Measurements from ENCODE around the gene MSS51. TPM values are rescaled to one million over a fixed set of nuclear protein-coding genes. Genes with fewer than 3 reads are reported as not detected.

Gene MSS51
- total and polyA plus RNA-seq, 7 donors, result 0.60 to 5.0 (median 2.6) TPM; not detected in 1

- H3K4me3 ChIP-seq, result no peak overlapping the region
- peaks cover 17 to 93% (median 44%) of the 10 kb centered on the region in 4 donors for H3K36me3 ChIP-seq
- WGBS, 2 donors, result 77 to 93% methylated on average over 7 of the region's 7 CpGs
Observed at GRCh38 chr10:73386583-73386982, 46.8 kb downstream of the MSS51 start.

DNA sequence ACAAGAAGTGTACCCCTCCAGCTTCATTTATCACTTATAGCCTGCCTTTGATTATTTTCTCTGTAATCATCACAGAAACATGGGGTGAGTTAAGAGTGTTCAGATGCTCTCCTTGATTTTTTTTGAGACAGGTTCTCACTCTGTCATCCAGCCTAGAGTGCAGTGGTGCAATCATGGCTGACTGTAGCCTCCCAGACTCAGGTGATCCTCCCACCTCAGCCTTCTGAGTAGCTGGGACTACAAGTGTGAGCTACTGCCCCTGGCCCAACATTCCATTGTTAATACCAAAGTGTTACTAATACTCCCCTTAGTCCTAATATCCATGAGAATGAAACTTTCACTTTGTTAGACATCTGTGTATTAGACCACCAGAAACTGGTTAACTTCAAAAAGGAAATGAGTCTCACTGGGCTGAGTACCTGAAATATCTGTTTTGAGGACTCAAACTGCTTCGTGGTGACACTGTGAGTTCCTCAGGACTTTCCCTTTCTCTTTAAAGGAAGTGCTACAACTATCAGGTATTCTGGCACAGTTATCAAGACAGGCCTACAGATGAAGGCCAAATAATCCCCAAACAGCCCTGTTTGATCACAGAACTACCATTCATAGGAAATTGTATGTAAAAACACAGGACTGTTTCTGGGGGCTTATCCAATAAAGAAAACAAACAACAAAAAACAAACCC lies 54.2 kb downstream of the MSS51 start:
- Histone ChIP-seq H3K9me3 (no peaks in the 10 kb centered on the region), H3K4me3 (no peak overlapping the region), H3K27ac (no peak overlapping the region), H3K4me1 (no peaks in the 10 kb centered on the region), H3K27me3 (no peaks in the 10 kb centered on the region), H3K36me3 (peaks cover 11 to 94% (median 47%) of the 10 kb centered on the region in 4 donors)
- intact Hi-C loops (cut with DNase I), result no loop called here
- TF ChIP-seq CTCF (IDR thresholded peaks at IDR 0.05) (no peak), POLR2AphosphoS5 (IDR thresholded peaks at IDR 0.05) (no peak), POLR2A (IDR thresholded peaks at IDR 0.05) (no peak), EP300 (IDR thresholded peaks at IDR 0.05) (no peak)
- no peak for DNase-seq
- 59 to 81% methylated on average over 1 of the region's 1 CpG for WGBS, 2 donors

More at GRCh38 chr10:73386583-73386982, 46.8 kb downstream of the MSS51 start:
- Histone ChIP-seq H3K9me3 (no peaks in the 10 kb centered on the region), H3K27ac (no peak overlapping the region), H3K4me1 (no peaks in the 10 kb centered on the region), H3K27me3 (no peaks in the 10 kb centered on the region)
- TF ChIP-seq POLR2AphosphoS5 (IDR thresholded peaks at IDR 0.05), result no peak
- no peak for TF ChIP-seq CTCF (IDR thresholded peaks at IDR 0.05)
- no peak for TF ChIP-seq POLR2A (IDR thresholded peaks at IDR 0.05)
- no peak for TF ChIP-seq EP300 (IDR thresholded peaks at IDR 0.05)
- intact Hi-C loops (cut with DNase I), result no loop called here
- no peak for DNase-seq

- intact Hi-C loops (cut with DNase I), result no loop called here
- H3K9me3 ChIP-seq, result no peaks in the 10 kb centered on the region
- H3K27me3 ChIP-seq, result no peaks in the 10 kb centered on the region
- no peak overlapping the region for H3K4me3 ChIP-seq
- H3K4me1 ChIP-seq, result no peaks in the 10 kb centered on the region
- WGBS, 2 donors, result 78 to 92% methylated on average over 3 of the region's 3 CpGs
- no peak for DNase-seq
- H3K36me3 ChIP-seq, result peaks cover 11 to 90% (median 30%) of the 10 kb centered on the region in 4 donors
- TF ChIP-seq CTCF (IDR thresholded peaks at IDR 0.05), result no peak
- TF ChIP-seq POLR2A (IDR thresholded peaks at IDR 0.05), result no peak
- H3K27ac ChIP-seq, result no peak overlapping the region
Observed at GRCh38 chr10:73376679-73377078, 56.7 kb downstream of the MSS51 start.

Other genes starting within 250 kb of the MSS51 start
- 10 to 100 TPM; 10.2 to 14.3 (median 13.7) TPM for gene DNAJC9, start 186.3 kb downstream of the MSS51 start, total RNA-seq
- 10 to 100 TPM in 2 of 3 donors, 1 to 10 TPM in 1; 7.8 to 22.1 (median 12.5) TPM for gene DNAJC9, start 186.3 kb downstream of the MSS51 start, polyA plus RNA-seq
- 10 to 100 TPM; 29.2 to 40.0 (median 33.8) TPM for gene MRPS16, start 180.9 kb downstream of the MSS51 start, total RNA-seq
- 100 to 1,000 TPM in 1 of 3 donors, 10 to 100 TPM in 2; 75.1 to 101 (median 82.7) TPM for gene MRPS16, start 180.9 kb downstream of the MSS51 start, polyA plus RNA-seq
- gene CFAP70, start 74.7 kb downstream of the MSS51 start, total RNA-seq, result 1 to 10 TPM in 3 of 4 donors, under 1 TPM in 1; 0.66 to 1.8 (median 1.3) TPM
- gene CFAP70, start 74.7 kb downstream of the MSS51 start, polyA plus RNA-seq, result under 1 TPM in 2 of 3 donors, not detected in 1; 0.46 to 0.66 TPM
- 10 to 100 TPM; 61.5 to 96.8 (median 91.4) TPM for gene ANXA7, start 19.5 kb downstream of the MSS51 start, total RNA-seq
- 10 to 100 TPM; 71.5 to 74.2 (median 72.7) TPM for gene ANXA7, start 19.5 kb downstream of the MSS51 start, polyA plus RNA-seq
- 100 to 1,000 TPM in 1 of 4 donors, 10 to 100 TPM in 3; 75.5 to 103 (median 85.8) TPM for gene PPP3CB, start 62.5 kb upstream of the MSS51 start, total RNA-seq
- 10 to 100 TPM; 21.0 to 23.8 (median 22.2) TPM for gene PPP3CB, start 62.5 kb upstream of the MSS51 start, polyA plus RNA-seq
- 10 to 100 TPM; 30.8 to 71.2 (median 40.6) TPM for gene USP54, start 157.8 kb upstream of the MSS51 start, total RNA-seq
- gene USP54, start 157.8 kb upstream of the MSS51 start, polyA plus RNA-seq, result 10 to 100 TPM; 14.4 to 19.1 (median 18.5) TPM
- gene MYOZ1, start 207.9 kb upstream of the MSS51 start, total RNA-seq, result not detected
- 1 to 10 TPM in 1 of 3 donors, under 1 TPM in 1, not detected in 1; 0.17 to 1.2 TPM for gene MYOZ1, start 207.9 kb upstream of the MSS51 start, polyA plus RNA-seq
- not detected for gene SYNPO2L, start 222.5 kb upstream of the MSS51 start, total RNA-seq
- under 1 TPM in 2 of 3 donors, not detected in 1; 0.12 to 0.23 TPM for gene SYNPO2L, start 222.5 kb upstream of the MSS51 start, polyA plus RNA-seq

Data from sigmoid colon (tissue), 7 donors.